ENCODE results near the gene JAKMIP2. TPM values are rescaled to one million over a fixed set of nuclear protein-coding genes. Genes with fewer than 3 reads are reported as not detected.

JAKMIP2 gene
- total RNA-seq, 1 experiment from 2014 or later = not detected

DNA sequence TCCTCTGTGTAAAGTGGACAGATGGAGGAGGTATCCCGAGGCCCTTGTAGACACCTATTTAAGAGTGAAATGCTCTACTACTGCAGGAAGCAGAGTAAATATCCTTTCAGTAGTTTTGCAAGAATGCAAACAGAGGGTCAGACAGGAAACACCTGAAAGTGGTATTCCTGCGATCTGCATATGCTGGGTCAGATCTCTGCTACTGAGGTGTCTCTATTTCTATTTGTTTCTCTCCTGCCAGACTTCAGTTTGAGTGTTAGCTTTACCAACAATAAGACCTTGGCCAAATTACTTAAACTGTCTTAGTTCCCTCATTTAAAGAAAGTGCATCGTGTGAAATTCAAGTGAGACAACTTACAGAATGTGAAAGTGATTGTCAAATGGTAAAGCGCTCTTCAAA lies 47.6 kb downstream of the JAKMIP2 start:
- H3K4me2 ChIP-seq (ENCODE audit: low read length) = no peak overlapping the region
- H3K4me1 ChIP-seq (ENCODE audit: control insufficient read depth in 1 of 2, insufficient read depth in 2 of 2, low read length in 2 of 2) = no peaks in the 10 kb centered on the region
- intact Hi-C loops (cut with micrococcal nuclease) = no loop called here
- ATAC-seq (no peak), DNase-seq (ENCODE audit: low read depth, low spot score) (no peak)
- CTCF ChIA-PET = no interaction called here
- TF ChIP-seq, protein P1, sequence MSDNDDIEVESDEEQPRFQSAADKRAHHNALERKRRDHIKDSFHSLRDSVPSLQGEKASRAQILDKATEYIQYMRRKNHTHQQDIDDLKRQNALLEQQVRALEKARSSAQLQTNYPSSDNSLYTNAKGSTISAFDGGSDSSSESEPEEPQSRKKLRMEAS (IDR thresholded peaks at IDR 0.05) = no peak
- TF ChIP-seq POLR2AphosphoS5 (IDR thresholded peaks at IDR 0.05; ENCODE audit: low read depth, low read length) = no peak
- TF ChIP-seq SP1 (IDR thresholded peaks at IDR 0.05; ENCODE audit: low read depth) = no peak
- TF ChIP-seq, protein P2, sequence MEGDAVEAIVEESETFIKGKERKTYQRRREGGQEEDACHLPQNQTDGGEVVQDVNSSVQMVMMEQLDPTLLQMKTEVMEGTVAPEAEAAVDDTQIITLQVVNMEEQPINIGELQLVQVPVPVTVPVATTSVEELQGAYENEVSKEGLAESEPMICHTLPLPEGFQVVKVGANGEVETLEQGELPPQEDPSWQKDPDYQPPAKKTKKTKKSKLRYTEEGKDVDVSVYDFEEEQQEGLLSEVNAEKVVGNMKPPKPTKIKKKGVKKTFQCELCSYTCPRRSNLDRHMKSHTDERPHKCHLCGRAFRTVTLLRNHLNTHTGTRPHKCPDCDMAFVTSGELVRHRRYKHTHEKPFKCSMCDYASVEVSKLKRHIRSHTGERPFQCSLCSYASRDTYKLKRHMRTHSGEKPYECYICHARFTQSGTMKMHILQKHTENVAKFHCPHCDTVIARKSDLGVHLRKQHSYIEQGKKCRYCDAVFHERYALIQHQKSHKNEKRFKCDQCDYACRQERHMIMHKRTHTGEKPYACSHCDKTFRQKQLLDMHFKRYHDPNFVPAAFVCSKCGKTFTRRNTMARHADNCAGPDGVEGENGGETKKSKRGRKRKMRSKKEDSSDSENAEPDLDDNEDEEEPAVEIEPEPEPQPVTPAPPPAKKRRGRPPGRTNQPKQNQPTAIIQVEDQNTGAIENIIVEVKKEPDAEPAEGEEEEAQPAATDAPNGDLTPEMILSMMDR (IDR thresholded peaks at IDR 0.05 in 2 of 3, conservative IDR thresholded peaks at IDR 0.05 in 1 of 3; ENCODE audit: borderline replicate concordance in 1 of 3, insufficient read depth in 1 of 3, low read depth in 2 of 3, low read length in 2 of 3) = no peak
- TF ChIP-seq, protein P3, sequence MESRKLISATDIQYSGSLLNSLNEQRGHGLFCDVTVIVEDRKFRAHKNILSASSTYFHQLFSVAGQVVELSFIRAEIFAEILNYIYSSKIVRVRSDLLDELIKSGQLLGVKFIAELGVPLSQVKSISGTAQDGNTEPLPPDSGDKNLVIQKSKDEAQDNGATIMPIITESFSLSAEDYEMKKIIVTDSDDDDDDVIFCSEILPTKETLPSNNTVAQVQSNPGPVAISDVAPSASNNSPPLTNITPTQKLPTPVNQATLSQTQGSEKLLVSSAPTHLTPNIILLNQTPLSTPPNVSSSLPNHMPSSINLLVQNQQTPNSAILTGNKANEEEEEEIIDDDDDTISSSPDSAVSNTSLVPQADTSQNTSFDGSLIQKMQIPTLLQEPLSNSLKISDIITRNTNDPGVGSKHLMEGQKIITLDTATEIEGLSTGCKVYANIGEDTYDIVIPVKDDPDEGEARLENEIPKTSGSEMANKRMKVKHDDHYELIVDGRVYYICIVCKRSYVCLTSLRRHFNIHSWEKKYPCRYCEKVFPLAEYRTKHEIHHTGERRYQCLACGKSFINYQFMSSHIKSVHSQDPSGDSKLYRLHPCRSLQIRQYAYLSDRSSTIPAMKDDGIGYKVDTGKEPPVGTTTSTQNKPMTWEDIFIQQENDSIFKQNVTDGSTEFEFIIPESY (IDR thresholded peaks at IDR 0.05; ENCODE audit: extremely low read depth, insufficient replicate concordance, low read length) = no peak
- TF ChIP-seq, protein P4, sequence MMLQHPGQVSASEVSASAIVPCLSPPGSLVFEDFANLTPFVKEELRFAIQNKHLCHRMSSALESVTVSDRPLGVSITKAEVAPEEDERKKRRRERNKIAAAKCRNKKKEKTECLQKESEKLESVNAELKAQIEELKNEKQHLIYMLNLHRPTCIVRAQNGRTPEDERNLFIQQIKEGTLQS (IDR thresholded peaks at IDR 0.05) = no peak
- TF ChIP-seq, protein P5, sequence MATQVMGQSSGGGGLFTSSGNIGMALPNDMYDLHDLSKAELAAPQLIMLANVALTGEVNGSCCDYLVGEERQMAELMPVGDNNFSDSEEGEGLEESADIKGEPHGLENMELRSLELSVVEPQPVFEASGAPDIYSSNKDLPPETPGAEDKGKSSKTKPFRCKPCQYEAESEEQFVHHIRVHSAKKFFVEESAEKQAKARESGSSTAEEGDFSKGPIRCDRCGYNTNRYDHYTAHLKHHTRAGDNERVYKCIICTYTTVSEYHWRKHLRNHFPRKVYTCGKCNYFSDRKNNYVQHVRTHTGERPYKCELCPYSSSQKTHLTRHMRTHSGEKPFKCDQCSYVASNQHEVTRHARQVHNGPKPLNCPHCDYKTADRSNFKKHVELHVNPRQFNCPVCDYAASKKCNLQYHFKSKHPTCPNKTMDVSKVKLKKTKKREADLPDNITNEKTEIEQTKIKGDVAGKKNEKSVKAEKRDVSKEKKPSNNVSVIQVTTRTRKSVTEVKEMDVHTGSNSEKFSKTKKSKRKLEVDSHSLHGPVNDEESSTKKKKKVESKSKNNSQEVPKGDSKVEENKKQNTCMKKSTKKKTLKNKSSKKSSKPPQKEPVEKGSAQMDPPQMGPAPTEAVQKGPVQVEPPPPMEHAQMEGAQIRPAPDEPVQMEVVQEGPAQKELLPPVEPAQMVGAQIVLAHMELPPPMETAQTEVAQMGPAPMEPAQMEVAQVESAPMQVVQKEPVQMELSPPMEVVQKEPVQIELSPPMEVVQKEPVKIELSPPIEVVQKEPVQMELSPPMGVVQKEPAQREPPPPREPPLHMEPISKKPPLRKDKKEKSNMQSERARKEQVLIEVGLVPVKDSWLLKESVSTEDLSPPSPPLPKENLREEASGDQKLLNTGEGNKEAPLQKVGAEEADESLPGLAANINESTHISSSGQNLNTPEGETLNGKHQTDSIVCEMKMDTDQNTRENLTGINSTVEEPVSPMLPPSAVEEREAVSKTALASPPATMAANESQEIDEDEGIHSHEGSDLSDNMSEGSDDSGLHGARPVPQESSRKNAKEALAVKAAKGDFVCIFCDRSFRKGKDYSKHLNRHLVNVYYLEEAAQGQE (IDR thresholded peaks at IDR 0.05; ENCODE audit: low read depth) = no peak
- TF ChIP-seq ZFX (IDR thresholded peaks at IDR 0.05) = no peak
- no peak for TF ChIP-seq POLR2A (IDR thresholded peaks at IDR 0.05; ENCODE audit: borderline replicate concordance, extremely low read depth, insufficient read depth, insufficient read length)
- no peak for TF ChIP-seq SRF (IDR thresholded peaks at IDR 0.05; ENCODE audit: low read depth)
- POLR2A ChIA-PET = no interaction called here
- no peak overlapping the region for H3K27ac ChIP-seq (ENCODE audit: low read depth, low read length)
- no peaks in the 10 kb centered on the region for H3K9me2 ChIP-seq (ENCODE audit: insufficient read depth)
- no peaks in the 10 kb centered on the region for H3K9me3 ChIP-seq (ENCODE audit: control insufficient read depth in 1 of 2, insufficient read depth in 1 of 2, low read depth in 1 of 2, low read length in 2 of 2)
- RAD21 ChIA-PET (ENCODE audit: low non-redundant PET in 1 of 2, low total read pairs in 2 of 2, uncharacterized antibody in 2 of 2, unreplicated experiment in 2 of 2) = no interaction called here
- H2AFZ ChIP-seq (ENCODE audit: low read depth, low read length, poor library complexity, severe bottlenecking) = no peak overlapping the region
- no peak overlapping the region for H3K4me3 ChIP-seq (replicated peaks in 1 of 2; ENCODE audit: low read depth in 1 of 2, low read length in 2 of 2)
- no peaks in the 10 kb centered on the region for H4K20me1 ChIP-seq (ENCODE audit: insufficient read depth)
- H3K36me3 ChIP-seq (ENCODE audit: control insufficient read depth in 1 of 2, insufficient read depth in 2 of 2, low read length in 2 of 2) = no peaks in the 10 kb centered on the region
- no peak overlapping the region for H3K9ac ChIP-seq (ENCODE audit: low read length)
- no peaks in the 10 kb centered on the region for H3K79me2 ChIP-seq (ENCODE audit: insufficient read depth, low read length)
- H3K27me3 ChIP-seq (ENCODE audit: insufficient read depth, low read length) = 0 out of 2 replicates have a peak, but pooled peaks cover 11% of the 10 kb centered on the region
- no TSS peak for BruUV-seq (replicated peaks)

Measured in HCT116 (cell line).